GM23338 (cell line): ENCODE measurements around the gene CSTPP1.

Experiments used
- CREB1 ChIP-seq: fragments of 250-450 bp; sonication (Bioruptor Pico); IDR thresholded peaks from 2 replicates; pipeline ENCODE4 v1.5.0; 2020; ENCODE audit warnings: low read depth, mild to moderate bottlenecking, moderate library complexity
- EZH2 ChIP-seq: fragments of 200-600 bp; sonication (generic); IDR thresholded peaks from one replicate; pipeline ENCODE4 v1.8.0; 2017; ENCODE audit warnings: antibody characterized with exemption, mild to moderate bottlenecking, low read depth; ENCODE audit not compliant: unreplicated experiment
- EZH2phosphoT487 ChIP-seq: fragments of 200-600 bp; sonication (generic); IDR thresholded peaks from one replicate; pipeline ENCODE4 v1.8.1; 2018; ENCODE audit warnings: antibody characterized with exemption; ENCODE audit not compliant: unreplicated experiment
- JUNB ChIP-seq: IDR thresholded peaks from one replicate; pipeline ENCODE4 v1.6.1; 2016; ENCODE audit warnings: antibody characterized with exemption; ENCODE audit not compliant: unreplicated experiment
- NANOG ChIP-seq: IDR thresholded peaks from 2 replicates; pipeline ENCODE4 v1.6.1; 2016; ENCODE audit warnings: antibody characterized with exemption, borderline replicate concordance
- POLR2AphosphoS5 ChIP-seq: IDR thresholded peaks from 2 replicates; pipeline ENCODE4 v1.6.1; 2016; ENCODE audit warnings: antibody characterized with exemption, low read depth
- STAT1 ChIP-seq: IDR thresholded peaks from one replicate; pipeline ENCODE4 v1.6.1; 2016; ENCODE audit warnings: antibody characterized with exemption; ENCODE audit not compliant: unreplicated experiment
- ZNF114 ChIP-seq: fragments of 250-450 bp; sonication (Bioruptor Pico); IDR thresholded peaks from 2 replicates; pipeline ENCODE4 v1.5.0; 2020; ENCODE audit warnings: mild to moderate bottlenecking, moderate library complexity
- TF ChIP-seq, protein P1 (sequence below), 2 experiments: fragments of 200-600 bp in 1 of 2; sonication (generic) in 1 of 2; conservative IDR thresholded peaks; 2 replicates each; pipeline versions ENCODE4 v1.5.1 to v1.6.1; 2016 to 2017; ENCODE audit warnings: antibody characterized with exemption in 2 of 2, low read depth in 2 of 2, mild to moderate bottlenecking in 2 of 2, moderate library complexity in 1 of 2
- TF ChIP-seq, protein P2 (sequence below): IDR thresholded peaks from one replicate; pipeline ENCODE4 v1.6.1; 2018; ENCODE audit warnings: antibody characterized with exemption; ENCODE audit not compliant: unreplicated experiment
- TF ChIP-seq, protein P3 (sequence below): IDR thresholded peaks from 2 replicates; pipeline ENCODE4 v1.6.1; 2016; ENCODE audit warnings: antibody characterized with exemption

DNA sequence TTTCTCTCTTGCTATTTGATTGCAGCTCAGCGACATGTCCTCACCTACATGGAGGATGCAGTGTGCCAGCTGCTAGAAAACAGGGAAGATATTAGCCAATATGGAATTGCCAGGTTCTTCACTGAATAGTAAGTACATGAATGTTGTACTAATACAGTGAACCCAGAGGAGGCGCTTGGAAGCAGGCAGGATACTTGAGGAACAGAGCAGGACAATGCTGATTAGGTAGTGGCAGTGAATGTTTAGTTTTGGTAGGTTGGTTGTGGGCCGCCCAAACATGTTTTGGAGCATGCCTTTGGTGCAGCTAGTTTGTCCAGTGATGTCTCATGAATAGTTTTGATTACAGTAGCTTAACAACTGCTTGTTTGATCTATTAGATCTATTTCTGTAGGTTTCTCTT lies 50.6 kb downstream of the CSTPP1 start:
- no peak for TF ChIP-seq CREB1
- TF ChIP-seq, protein P1, sequence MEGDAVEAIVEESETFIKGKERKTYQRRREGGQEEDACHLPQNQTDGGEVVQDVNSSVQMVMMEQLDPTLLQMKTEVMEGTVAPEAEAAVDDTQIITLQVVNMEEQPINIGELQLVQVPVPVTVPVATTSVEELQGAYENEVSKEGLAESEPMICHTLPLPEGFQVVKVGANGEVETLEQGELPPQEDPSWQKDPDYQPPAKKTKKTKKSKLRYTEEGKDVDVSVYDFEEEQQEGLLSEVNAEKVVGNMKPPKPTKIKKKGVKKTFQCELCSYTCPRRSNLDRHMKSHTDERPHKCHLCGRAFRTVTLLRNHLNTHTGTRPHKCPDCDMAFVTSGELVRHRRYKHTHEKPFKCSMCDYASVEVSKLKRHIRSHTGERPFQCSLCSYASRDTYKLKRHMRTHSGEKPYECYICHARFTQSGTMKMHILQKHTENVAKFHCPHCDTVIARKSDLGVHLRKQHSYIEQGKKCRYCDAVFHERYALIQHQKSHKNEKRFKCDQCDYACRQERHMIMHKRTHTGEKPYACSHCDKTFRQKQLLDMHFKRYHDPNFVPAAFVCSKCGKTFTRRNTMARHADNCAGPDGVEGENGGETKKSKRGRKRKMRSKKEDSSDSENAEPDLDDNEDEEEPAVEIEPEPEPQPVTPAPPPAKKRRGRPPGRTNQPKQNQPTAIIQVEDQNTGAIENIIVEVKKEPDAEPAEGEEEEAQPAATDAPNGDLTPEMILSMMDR (conservative IDR thresholded peaks at IDR 0.05; ENCODE audit: low read depth in 2 of 2): peak; percentile 46 to 55
- no peak for TF ChIP-seq EZH2
- TF ChIP-seq POLR2AphosphoS5: no peak
- TF ChIP-seq, protein P2, sequence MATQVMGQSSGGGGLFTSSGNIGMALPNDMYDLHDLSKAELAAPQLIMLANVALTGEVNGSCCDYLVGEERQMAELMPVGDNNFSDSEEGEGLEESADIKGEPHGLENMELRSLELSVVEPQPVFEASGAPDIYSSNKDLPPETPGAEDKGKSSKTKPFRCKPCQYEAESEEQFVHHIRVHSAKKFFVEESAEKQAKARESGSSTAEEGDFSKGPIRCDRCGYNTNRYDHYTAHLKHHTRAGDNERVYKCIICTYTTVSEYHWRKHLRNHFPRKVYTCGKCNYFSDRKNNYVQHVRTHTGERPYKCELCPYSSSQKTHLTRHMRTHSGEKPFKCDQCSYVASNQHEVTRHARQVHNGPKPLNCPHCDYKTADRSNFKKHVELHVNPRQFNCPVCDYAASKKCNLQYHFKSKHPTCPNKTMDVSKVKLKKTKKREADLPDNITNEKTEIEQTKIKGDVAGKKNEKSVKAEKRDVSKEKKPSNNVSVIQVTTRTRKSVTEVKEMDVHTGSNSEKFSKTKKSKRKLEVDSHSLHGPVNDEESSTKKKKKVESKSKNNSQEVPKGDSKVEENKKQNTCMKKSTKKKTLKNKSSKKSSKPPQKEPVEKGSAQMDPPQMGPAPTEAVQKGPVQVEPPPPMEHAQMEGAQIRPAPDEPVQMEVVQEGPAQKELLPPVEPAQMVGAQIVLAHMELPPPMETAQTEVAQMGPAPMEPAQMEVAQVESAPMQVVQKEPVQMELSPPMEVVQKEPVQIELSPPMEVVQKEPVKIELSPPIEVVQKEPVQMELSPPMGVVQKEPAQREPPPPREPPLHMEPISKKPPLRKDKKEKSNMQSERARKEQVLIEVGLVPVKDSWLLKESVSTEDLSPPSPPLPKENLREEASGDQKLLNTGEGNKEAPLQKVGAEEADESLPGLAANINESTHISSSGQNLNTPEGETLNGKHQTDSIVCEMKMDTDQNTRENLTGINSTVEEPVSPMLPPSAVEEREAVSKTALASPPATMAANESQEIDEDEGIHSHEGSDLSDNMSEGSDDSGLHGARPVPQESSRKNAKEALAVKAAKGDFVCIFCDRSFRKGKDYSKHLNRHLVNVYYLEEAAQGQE: no peak
- no peak for TF ChIP-seq EZH2phosphoT487
- TF ChIP-seq JUNB: no peak
- TF ChIP-seq, protein P3, sequence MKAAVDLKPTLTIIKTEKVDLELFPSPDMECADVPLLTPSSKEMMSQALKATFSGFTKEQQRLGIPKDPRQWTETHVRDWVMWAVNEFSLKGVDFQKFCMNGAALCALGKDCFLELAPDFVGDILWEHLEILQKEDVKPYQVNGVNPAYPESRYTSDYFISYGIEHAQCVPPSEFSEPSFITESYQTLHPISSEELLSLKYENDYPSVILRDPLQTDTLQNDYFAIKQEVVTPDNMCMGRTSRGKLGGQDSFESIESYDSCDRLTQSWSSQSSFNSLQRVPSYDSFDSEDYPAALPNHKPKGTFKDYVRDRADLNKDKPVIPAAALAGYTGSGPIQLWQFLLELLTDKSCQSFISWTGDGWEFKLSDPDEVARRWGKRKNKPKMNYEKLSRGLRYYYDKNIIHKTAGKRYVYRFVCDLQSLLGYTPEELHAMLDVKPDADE: no peak
- no peak for TF ChIP-seq STAT1
- no peak for TF ChIP-seq ZNF114
- no peak for TF ChIP-seq NANOG
